Stomach (tissue), 9 donors: ENCODE results near the gene MYO5C. TPM values are rescaled to one million over a fixed set of nuclear protein-coding genes. Genes with fewer than 3 reads are reported as not detected.

Experiments
- DNase-seq, 2 donors: peaks; one replicate each; pipeline versions ENCODE4 v3.0.0 to v3.0.0-alpha.2; 2013 to 2019
- H3K27ac ChIP-seq, 5 donors: fragments of 200-600 bp in 4 of 5; sonication (generic) in 4 of 5; one replicate each; pipeline ENCODE4 v1.5.1; 2013 to 2019; ENCODE audit warnings: mild to moderate bottlenecking in 1 of 5, moderate library complexity in 1 of 5
- H3K27me3 ChIP-seq, 3 donors: fragments of 200-600 bp; sonication (generic); one replicate each; pipeline ENCODE4 v1.5.1; 2017 to 2019; ENCODE audit warnings: mixed run types in 1 of 3
- H3K36me3 ChIP-seq, 4 donors: fragments of 200-600 bp; sonication (generic); 1 replicate in 3 of 4; 2 replicates in 1 of 4; pipeline ENCODE4 v1.5.1; 2016 to 2019
- H3K4me1 ChIP-seq, 4 donors: fragments of 200-600 bp; sonication (generic); one replicate each; pipeline ENCODE4 v1.5.1; 2016 to 2019
- H3K4me3 ChIP-seq, 4 donors: fragments of 200-600 bp; sonication (generic) in 3 of 4; one replicate each; pipeline ENCODE4 v1.5.1; 2016 to 2019; ENCODE audit warnings: mild to moderate bottlenecking in 1 of 4
- H3K9me3 ChIP-seq, 4 donors: fragments of 200-600 bp; sonication (generic); one replicate each; pipeline ENCODE4 v1.5.1; 2016 to 2019
- CTCF ChIP-seq, 7 experiments: fragments of 450-650 bp in 4 of 7; fragments of 200-600 bp in 3 of 7; sonication (generic) in 3 of 7; IDR thresholded peaks; one replicate each; pipeline ENCODE4 v1.5.1; 2016 to 2019; ENCODE audit warnings: antibody characterized with exemption in 7 of 7, control low read depth in 2 of 7, mild to moderate bottlenecking in 1 of 7
- EP300 ChIP-seq: sonication (generic); formaldehyde crosslinking; IDR thresholded peaks from one replicate; pipeline ENCODE4 v1.6.1; 2017; ENCODE audit warnings: antibody characterized with exemption
- POLR2A ChIP-seq, 4 donors: fragments of 450-650 bp; IDR thresholded peaks; one replicate each; pipeline ENCODE4 v1.6.1; 2016; ENCODE audit warnings: antibody characterized with exemption in 4 of 4, control low read depth in 2 of 4, mild to moderate bottlenecking in 1 of 4, moderate library complexity in 1 of 4
- POLR2AphosphoS5 ChIP-seq, 3 donors: sonication (generic); formaldehyde crosslinking; IDR thresholded peaks; one replicate each; pipeline ENCODE4 v1.6.1; 2016; ENCODE audit warnings: antibody characterized with exemption in 3 of 3
- WGBS, 5 donors: extraction: QIAGEN DNeasy Blood & Tissue Kit in 3 of 5; methylation state at CpG; one replicate each; pipeline versions ENCODE4 v1.1.5 to v1.1.7; 2013 to 2018; 5-methylcytosine and 5-hydroxymethylcytosine counted together
- intact Hi-C: fragments of 100-400 bp; cut with DNase I; formaldehyde crosslinking; loops from one replicate; pipeline ENCODE4 v1.15.1; 2023; ENCODE audit warnings: low total_unique reads
- polyA plus RNA-seq, 3 donors: library from polyadenylated mRNA; stranded (reverse); fragments of 200-250 nt; gene quantifications; one replicate each; pipeline ENCODE4 v1.2.3, GENCODE V29; 2013
- total RNA-seq, 5 donors: library from RNA; depleted of rRNA; stranded (reverse); fragments of >200 nt; gene quantifications; one replicate each; pipeline versions ENCODE4 v1.1.0 to v1.2.3, GENCODE V29; 2014 to 2016
- donor health status: healthy with polysubstance abuse.
- donor health status: Bipolar disorder and iron deficiency.
- donor health status: healthy.

The MYO5C gene
- total and polyA plus RNA-seq, 8 donors = 4.3 to 148 (median 25.6) TPM

DNA sequence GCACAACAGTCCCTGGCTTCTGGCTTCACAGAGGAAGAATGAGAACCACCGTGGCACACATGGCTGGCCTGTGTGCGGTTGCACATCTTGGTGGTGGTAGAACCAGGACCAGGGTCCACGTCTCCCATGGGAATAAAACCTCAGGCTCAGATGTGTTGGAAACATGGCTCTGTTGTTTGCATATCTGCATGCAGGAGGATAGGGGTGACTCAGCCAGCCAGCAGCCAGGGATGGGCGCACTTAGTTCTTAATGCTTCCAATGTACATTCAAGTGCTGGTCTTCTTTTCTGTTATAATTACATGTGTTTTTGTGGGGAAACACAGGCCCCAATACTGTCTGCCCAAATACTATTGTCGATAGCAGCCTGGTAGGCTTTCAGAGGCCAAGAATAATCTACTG lies 147.2 kb downstream of the MYO5C start:
- no peak for DNase-seq
- Histone ChIP-seq H3K36me3 (peaks cover 6 to 91% (median 83%) of the 10 kb centered on the region in 4 donors), H3K9me3 (no peaks in the 10 kb centered on the region), H3K4me3 (no peak overlapping the region), H3K4me1 (no peaks in the 10 kb centered on the region), H3K27ac (no peak overlapping the region), H3K27me3 (no peaks in the 10 kb centered on the region)
- intact Hi-C loops = no loop called here
- 92 to 94% (median 93%) methylated on average over 5 of the region's 5 CpGs for WGBS, 5 donors
- TF ChIP-seq CTCF (IDR thresholded peaks at IDR 0.05) = no peak
- no peak for TF ChIP-seq EP300

DNA sequence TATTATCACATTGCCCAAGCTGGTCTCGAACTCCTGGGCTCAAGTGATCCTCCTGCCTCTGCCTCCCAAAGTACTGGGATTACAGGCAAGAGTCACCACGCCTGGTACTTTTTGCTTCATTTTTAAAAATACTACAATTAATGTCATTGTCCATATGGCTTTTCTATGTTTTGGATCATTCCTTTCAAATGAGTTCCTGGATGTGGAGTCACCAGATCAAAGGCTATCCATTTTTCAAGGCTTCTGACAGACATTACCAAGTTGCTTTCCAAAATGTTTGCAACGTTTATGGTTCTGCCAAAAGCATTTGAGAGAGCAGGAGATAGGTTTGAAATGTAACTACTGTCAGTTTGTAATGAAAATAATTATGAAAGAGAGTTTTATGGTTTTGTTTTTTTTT lies 148.8 kb downstream of the MYO5C start:
- no peak overlapping the region for H3K27ac ChIP-seq
- no peak overlapping the region for H3K4me3 ChIP-seq
- 75 to 91% (median 85%) methylated on average over 3 of the region's 3 CpGs for WGBS, 5 donors
- intact Hi-C loops = no loop called here
- H3K4me1 ChIP-seq = no peaks in the 10 kb centered on the region
- DNase-seq = no peak
- peaks cover 6 to 82% (median 76%) of the 10 kb centered on the region in 4 donors for H3K36me3 ChIP-seq
- no peaks in the 10 kb centered on the region for H3K27me3 ChIP-seq
- H3K9me3 ChIP-seq = no peaks in the 10 kb centered on the region
- TF ChIP-seq POLR2A (IDR thresholded peaks at IDR 0.05) = no peak
- no peak for TF ChIP-seq CTCF (IDR thresholded peaks at IDR 0.05)
- TF ChIP-seq EP300 = no peak
- TF ChIP-seq POLR2AphosphoS5 (IDR thresholded peaks at IDR 0.05) = no peak

GRCh38 chr15:52146261-52146660 lies 149.3 kb downstream of the MYO5C start:
- Histone ChIP-seq H3K9me3 (no peaks in the 10 kb centered on the region), H3K27ac (no peak overlapping the region), H3K36me3 (peaks cover 6 to 77% (median 71%) of the 10 kb centered on the region in 4 donors), H3K4me3 (no peak overlapping the region), H3K4me1 (no peaks in the 10 kb centered on the region), H3K27me3 (no peaks in the 10 kb centered on the region)
- DNase-seq = no peak
- WGBS, 5 donors = 95 to 100% (median 98%) methylated on average over 2 of the region's 2 CpGs
- intact Hi-C loops = no loop called here
- TF ChIP-seq CTCF (IDR thresholded peaks at IDR 0.05) = no peak
- no peak for TF ChIP-seq POLR2A (IDR thresholded peaks at IDR 0.05)
- TF ChIP-seq POLR2AphosphoS5 (IDR thresholded peaks at IDR 0.05) = no peak
- TF ChIP-seq EP300 = no peak

DNA sequence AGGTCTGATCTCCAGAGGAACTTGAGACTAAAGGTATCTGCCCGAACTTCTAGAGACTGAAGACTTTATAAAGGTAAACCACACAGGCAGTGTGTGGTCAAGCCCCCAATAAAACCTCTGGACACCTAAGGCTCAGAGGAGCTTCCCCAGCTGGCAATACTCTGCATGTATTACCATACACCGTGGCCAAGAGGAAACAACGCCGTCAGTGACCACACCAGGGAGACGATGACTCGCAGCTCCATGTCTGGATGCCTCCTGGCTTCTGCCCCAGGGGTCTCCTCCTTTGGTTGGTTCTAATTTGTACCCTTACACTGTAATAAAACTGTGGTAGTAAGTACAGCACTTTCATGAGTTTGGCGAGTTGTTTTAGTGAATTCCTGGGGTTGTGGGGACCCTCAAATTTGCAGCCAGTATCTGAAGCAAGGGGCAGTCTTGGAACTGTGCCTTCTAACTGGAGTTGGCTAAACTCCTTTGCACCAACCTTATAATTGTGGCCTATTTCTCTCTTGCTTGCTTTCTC lies 150.9 kb downstream of the MYO5C start:
- 86 to 92% (median 89%) methylated on average over 7 of the region's 7 CpGs for WGBS, 5 donors
- H3K27me3 ChIP-seq = no peaks in the 10 kb centered on the region
- H3K27ac ChIP-seq = no peak overlapping the region
- H3K4me1 ChIP-seq = no peaks in the 10 kb centered on the region
- DNase-seq = no peak
- TF ChIP-seq POLR2AphosphoS5 (IDR thresholded peaks at IDR 0.05) = no peak
- no peak for TF ChIP-seq EP300
- TF ChIP-seq POLR2A (IDR thresholded peaks at IDR 0.05) = no peak
- TF ChIP-seq CTCF (IDR thresholded peaks at IDR 0.05) = no peak
- no peak overlapping the region for H3K4me3 ChIP-seq
- H3K9me3 ChIP-seq = no peaks in the 10 kb centered on the region
- peaks cover 4 to 73% (median 65%) of the 10 kb centered on the region in 4 donors for H3K36me3 ChIP-seq
- intact Hi-C loops = no loop called here
